Endodermal cell (in vitro differentiated cells): Measurements from ENCODE around the gene INPP5F. TPM values are rescaled to one million over a fixed set of nuclear protein-coding genes. Genes with fewer than 3 reads are reported as not detected.

ENCODE experiments used
- DNase-seq: peaks from one replicate; pipeline ENCODE4 v3.0.0-alpha.2; 2017
- H3K27ac ChIP-seq: 2 replicates; pipeline ENCODE4 v1.5.1; 2013; ENCODE audit warnings: mild to moderate bottlenecking, low read depth, low read length, moderate library complexity
- H3K27me3 ChIP-seq: 2 replicates; pipeline ENCODE4 v1.6.1; 2013; ENCODE audit warnings: mild to moderate bottlenecking, low read length, moderate library complexity; ENCODE audit not compliant: insufficient read depth, control insufficient read depth, poor library complexity, severe bottlenecking
- H3K36me3 ChIP-seq: 2 replicates; pipeline ENCODE4 v1.7.0; 2013; ENCODE audit warnings: mild to moderate bottlenecking, low read length, moderate library complexity; ENCODE audit not compliant: control insufficient read depth, insufficient read depth
- H3K4me1 ChIP-seq: one replicate; pipeline ENCODE4 v1.7.0; 2013; ENCODE audit warnings: low read length; ENCODE audit not compliant: control insufficient read depth, insufficient read depth
- H3K4me3 ChIP-seq: 2 replicates; pipeline ENCODE4 v1.5.1; 2013; ENCODE audit warnings: mild to moderate bottlenecking, low read length, moderate library complexity
- H3K9ac ChIP-seq: 2 replicates; pipeline ENCODE4 v1.6.1; 2013; ENCODE audit warnings: mild to moderate bottlenecking, low read length, moderate library complexity; ENCODE audit not compliant: poor library complexity, severe bottlenecking; ENCODE audit errors: extremely low read depth
- H3K9me3 ChIP-seq: 2 replicates; pipeline ENCODE4 v1.6.1; 2013; ENCODE audit warnings: mild to moderate bottlenecking, low read length, moderate library complexity; ENCODE audit not compliant: control insufficient read depth
- H3K27ac Mint-ChIP-seq: 2 replicates; pipeline ENCODE4 v1.8.0; 2020; ENCODE audit warnings: mixed read lengths
- H3K27me3 Mint-ChIP-seq: 2 replicates; pipeline ENCODE4 v1.8.0; 2021; ENCODE audit warnings: mild to moderate bottlenecking, mixed read lengths; ENCODE audit not compliant: insufficient read depth
- H3K36me3 Mint-ChIP-seq: 2 replicates; pipeline ENCODE4 v1.8.0; 2020; ENCODE audit warnings: low read depth, mixed read lengths
- H3K4me1 Mint-ChIP-seq: 2 replicates; pipeline ENCODE4 v1.8.0; 2020; ENCODE audit warnings: mixed read lengths
- H3K4me3 Mint-ChIP-seq: 2 replicates; pipeline ENCODE4 v1.8.0; 2020; ENCODE audit warnings: mild to moderate bottlenecking, moderate library complexity, mixed read lengths
- H3K9me3 Mint-ChIP-seq: 2 replicates; pipeline ENCODE4 v1.8.0; 2020; ENCODE audit warnings: mild to moderate bottlenecking, mixed read lengths
- CTCF ChIP-seq: fragments of 200-600 bp; sonication (generic); conservative IDR thresholded peaks from 2 replicates; pipeline ENCODE4 v1.5.0; 2021; ENCODE audit warnings: antibody characterized with exemption, mild to moderate bottlenecking
- WGBS, 2 experiments: methylation state at CpG; one replicate each; pipeline versions ENCODE4 v1.1.5 to v1.1.7; 2013; ENCODE audit warnings: missing lambda C conversion rate in 2 of 2, mixed read lengths in 1 of 2; ENCODE audit not compliant: insufficient coverage in 1 of 2, insufficient read length in 1 of 2; 5-methylcytosine and 5-hydroxymethylcytosine counted together
- total RNA-seq, 2 donors: library from RNA; stranded (reverse); fragmentation: NEBNext Ultra II Directional in 1 of 2; extraction: Animal tissue kit (Norgen Biotek cat#: 25700) in 1 of 2; gene quantifications; 2 replicates in 1 of 2; 3 replicates in 1 of 2; pipeline ENCODE4 v1.2.1, GENCODE V29; 2021

The INPP5F gene
- total RNA-seq, 2 donors from 2014 or later: 74.4 to 75.6 TPM

- Histone ChIP-seq H3K4me1 (no peaks in the 10 kb centered on the region), H3K27ac (no peak overlapping the region), H3K36me3 (no peaks in the 10 kb centered on the region), H3K4me3 (no peak overlapping the region), H3K9ac (no peak overlapping the region), H3K9me3 (no peaks in the 10 kb centered on the region), H3K27me3 (no peaks in the 10 kb centered on the region)
- Mint-ChIP-seq H3K4me3 (no peak overlapping the region), H3K36me3 (peaks cover 9% of the 10 kb centered on the region), H3K4me1 (no peaks in the 10 kb centered on the region), H3K27ac (no peak overlapping the region), H3K9me3 (no peaks in the 10 kb centered on the region), H3K27me3 (no peaks in the 10 kb centered on the region)
- TF ChIP-seq CTCF: no peak
- DNase-seq: no peak
- WGBS, 2 experiments: 97 to 100% methylated on average over 3 of the region's 3 CpGs
These were observed 35.3 kb downstream of the INPP5F start for GRCh38 chr10:119761106-119761505.

- no peaks in the 10 kb centered on the region for H3K9me3 ChIP-seq
- no peak for TF ChIP-seq CTCF
- no peaks in the 10 kb centered on the region for H3K36me3 ChIP-seq
- H3K4me1 ChIP-seq: no peaks in the 10 kb centered on the region
- H3K27ac Mint-ChIP-seq: no peak overlapping the region
- DNase-seq: no peak
- 86 to 95% methylated on average over 2 to 3 of the region's 3 CpGs for WGBS, 2 experiments
- peaks cover 9% of the 10 kb centered on the region for H3K36me3 Mint-ChIP-seq
- H3K9me3 Mint-ChIP-seq: no peaks in the 10 kb centered on the region
- no peak overlapping the region for H3K4me3 ChIP-seq
- H3K27me3 ChIP-seq: no peaks in the 10 kb centered on the region
- no peaks in the 10 kb centered on the region for H3K4me1 Mint-ChIP-seq
- H3K9ac ChIP-seq: no peak overlapping the region
- no peak overlapping the region for H3K4me3 Mint-ChIP-seq
- no peak overlapping the region for H3K27ac ChIP-seq
- no peaks in the 10 kb centered on the region for H3K27me3 Mint-ChIP-seq
These were observed 36.2 kb downstream of the INPP5F start for GRCh38 chr10:119762035-119762434.

DNA sequence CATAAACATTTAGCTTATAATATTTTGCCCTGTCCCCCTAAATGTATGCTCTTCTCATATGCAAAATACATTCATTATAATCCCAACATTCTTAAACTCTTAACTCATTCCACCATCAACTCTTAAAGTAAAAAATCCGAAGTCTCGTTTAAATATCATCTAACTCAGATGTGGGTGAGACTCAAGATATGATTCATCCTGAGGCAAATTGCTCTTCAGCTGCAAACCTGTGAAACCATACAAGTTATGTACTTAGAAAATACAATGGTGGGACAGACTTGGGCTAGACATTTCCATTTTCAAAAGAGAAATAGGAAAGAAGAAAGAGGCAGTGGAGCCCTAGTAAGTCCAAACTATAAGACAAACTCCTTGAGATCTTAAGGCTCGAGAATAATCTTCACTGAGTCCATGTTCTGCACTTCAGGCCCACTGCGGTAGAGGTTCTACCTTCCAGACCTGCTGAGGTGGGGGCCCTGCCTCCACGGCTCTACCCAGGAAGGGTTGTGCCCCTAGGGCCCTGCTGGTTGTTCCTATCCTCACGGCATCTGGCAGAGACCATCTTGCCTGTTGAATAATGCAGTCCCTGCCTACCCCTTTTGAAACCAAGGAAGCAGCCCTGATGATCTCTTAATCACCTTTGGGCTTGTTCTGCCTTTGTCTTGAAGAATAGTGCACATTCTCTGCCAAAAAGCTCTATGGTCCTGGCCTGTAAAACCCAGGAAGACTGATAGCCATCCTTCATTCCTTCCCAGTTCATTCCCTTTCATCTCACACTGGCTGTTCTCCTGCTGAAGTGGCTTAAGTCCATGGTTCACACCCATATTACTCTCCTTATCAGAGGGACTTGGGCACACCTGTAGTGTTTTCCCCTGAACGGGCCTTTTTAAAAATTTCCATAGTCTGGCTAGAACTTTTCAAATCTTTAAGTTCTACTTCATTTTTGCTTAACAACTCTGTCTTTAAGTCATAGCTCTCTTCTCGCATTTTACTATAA is 37.3 kb downstream of the INPP5F start:
- WGBS, 2 experiments: 93 to 97% methylated on average over 7 to 8 of the region's 8 CpGs
- H3K27ac ChIP-seq: no peak overlapping the region
- H3K9me3 ChIP-seq: no peaks in the 10 kb centered on the region
- no peak overlapping the region for H3K4me3 ChIP-seq
- Mint-ChIP-seq H3K27ac (no peak overlapping the region), H3K27me3 (no peaks in the 10 kb centered on the region), H3K9me3 (no peaks in the 10 kb centered on the region), H3K4me3 (no peak overlapping the region), H3K4me1 (no peaks in the 10 kb centered on the region), H3K36me3 (peaks cover 6% of the 10 kb centered on the region)
- TF ChIP-seq CTCF: no peak
- no peak overlapping the region for H3K9ac ChIP-seq
- DNase-seq: no peak
- no peaks in the 10 kb centered on the region for H3K27me3 ChIP-seq
- H3K36me3 ChIP-seq: no peaks in the 10 kb centered on the region
- no peaks in the 10 kb centered on the region for H3K4me1 ChIP-seq
